Keratinocyte (primary cell): ENCODE results near the gene SLC25A25. TPM values are rescaled to one million over a fixed set of nuclear protein-coding genes. Genes with fewer than 3 reads are reported as not detected.

Source experiments
- DNase-seq: peaks from one replicate; pipeline ENCODE4 v3.0.0-alpha.2; 2011; ENCODE audit warnings: low read depth, missing footprints, low spot score
- FAIRE-seq: peaks from 2 replicates; lab custom pipeline; 2011; peaks lifted over from hg19 to GRCh38; lab: Jason Lieb, UNC
- H2AFZ ChIP-seq: 2 replicates; pipeline ENCODE4 v1.6.0; 2012; ENCODE audit warnings: low read length, control low read depth, inconsistent platforms; ENCODE audit not compliant: control insufficient read depth
- H3K27ac ChIP-seq: 2 replicates; pipeline ENCODE4 v1.5.1; 2011; ENCODE audit warnings: low read length; ENCODE audit not compliant: control insufficient read depth, insufficient read depth
- H3K27me3 ChIP-seq: 3 replicates; pipeline ENCODE4 v1.6.0; 2011; ENCODE audit warnings: low read length; ENCODE audit not compliant: control insufficient read depth, insufficient read depth; ENCODE audit errors: extremely low read depth
- H3K36me3 ChIP-seq, 2 experiments: 2 replicates in 1 of 2; 3 replicates in 1 of 2; pipeline ENCODE4 v1.5.1; 2011; ENCODE audit warnings: low read length in 2 of 2, mild to moderate bottlenecking in 1 of 2; ENCODE audit not compliant: control insufficient read depth in 2 of 2, insufficient read depth in 2 of 2; ENCODE audit errors: extremely low read depth in 1 of 2
- H3K4me1 ChIP-seq: 3 replicates; pipeline ENCODE4 v1.5.1; 2011; ENCODE audit warnings: low read length; ENCODE audit not compliant: control insufficient read depth, insufficient read depth; ENCODE audit errors: extremely low read depth
- H3K4me2 ChIP-seq: 3 replicates; pipeline ENCODE4 v1.6.0; 2011; ENCODE audit warnings: low read depth, low read length; ENCODE audit not compliant: control insufficient read depth, insufficient read depth; ENCODE audit errors: extremely low read depth
- H3K4me3 ChIP-seq, 3 experiments: fragments of 200-600 bp in 1 of 3; sonication (generic) in 1 of 3; 2 replicates in 2 of 3; 3 replicates in 1 of 3; pipeline ENCODE4 v1.5.1; 2011 to 2016; ENCODE audit warnings: low read length in 3 of 3, mild to moderate bottlenecking in 3 of 3, control low read depth in 2 of 3, inconsistent platforms in 1 of 3, low read depth in 1 of 3, mixed read lengths in 1 of 3, mixed run types in 1 of 3, moderate library complexity in 1 of 3; ENCODE audit not compliant: control insufficient read depth in 2 of 3, insufficient read depth in 2 of 3; ENCODE audit errors: extremely low read depth in 1 of 3
- H3K79me2 ChIP-seq: 2 replicates; pipeline ENCODE4 v1.6.0; 2012; ENCODE audit warnings: low read length; ENCODE audit not compliant: control insufficient read depth, insufficient read depth
- H3K9ac ChIP-seq: 3 replicates; pipeline ENCODE4 v1.6.0; 2011; ENCODE audit warnings: low read length; ENCODE audit not compliant: control insufficient read depth, insufficient read depth; ENCODE audit errors: extremely low read depth
- H3K9me1 ChIP-seq: 3 replicates; pipeline ENCODE4 v1.6.0; 2011; ENCODE audit warnings: low read length; ENCODE audit not compliant: control insufficient read depth, insufficient read depth; ENCODE audit errors: extremely low read depth
- H3K9me3 ChIP-seq: 2 replicates; pipeline ENCODE4 v1.5.1; 2012; ENCODE audit warnings: low read depth, low read length; ENCODE audit not compliant: control insufficient read depth
- H4K20me1 ChIP-seq: 3 replicates; pipeline ENCODE4 v1.6.0; 2011; ENCODE audit warnings: low read length; ENCODE audit not compliant: control insufficient read depth, insufficient read depth; ENCODE audit errors: extremely low read depth
- EZH2 ChIP-seq: IDR thresholded peaks from one replicate; pipeline ENCODE4 v1.6.1; 2012; ENCODE audit warnings: inconsistent platforms, mild to moderate bottlenecking, low read length, moderate library complexity
- dilution Hi-C: fragments of 300-500 bp; cut with MboI; formaldehyde crosslinking; loops from one replicate; pipeline ENCODE4 v1.7.0; 2020; ENCODE audit warnings: low sequenced_read_pairs; ENCODE audit not compliant: extremely low pct_ligation_motif_present
- polyA plus RNA-seq, 5 experiments: library from polyadenylated mRNA; depleted of rRNA in 3 of 5; stranded (reverse) in 3 of 5; stranded (forward) in 1 of 5; unstranded in 1 of 5; fragments of >200 nt; gene quantifications; 1 replicate in 1 of 5; 2 replicates in 3 of 5; 3 replicates in 1 of 5; pipeline versions ENCODE4 v1.2.1 to v1.2.3, GENCODE V29; 2011 to 2012; ENCODE audit warnings: missing spikeins in 2 of 5, low read depth in 1 of 5, low replicate concordance in 1 of 5
- TF ChIP-seq, protein P1 (sequence below), 3 experiments: IDR thresholded peaks in 1 of 3; conservative IDR thresholded peaks in 1 of 3; optimal IDR thresholded peaks in 1 of 3; 2 replicates in 2 of 3; 3 replicates in 1 of 3; pipeline versions ENCODE3 to v1.5.1; 2011; ENCODE audit warnings: low read length in 3 of 3, mild to moderate bottlenecking in 3 of 3, moderate library complexity in 2 of 3, control low read depth in 1 of 3, inconsistent platforms in 1 of 3; ENCODE audit not compliant: insufficient read depth in 2 of 3; ENCODE audit errors: extremely low read depth in 1 of 3

SLC25A25 gene
- polyA plus RNA-seq, 1 donor (not counting 4 experiments of a cell fraction or from before 2014, with no cell fraction given) = 6.5 TPM

DNA sequence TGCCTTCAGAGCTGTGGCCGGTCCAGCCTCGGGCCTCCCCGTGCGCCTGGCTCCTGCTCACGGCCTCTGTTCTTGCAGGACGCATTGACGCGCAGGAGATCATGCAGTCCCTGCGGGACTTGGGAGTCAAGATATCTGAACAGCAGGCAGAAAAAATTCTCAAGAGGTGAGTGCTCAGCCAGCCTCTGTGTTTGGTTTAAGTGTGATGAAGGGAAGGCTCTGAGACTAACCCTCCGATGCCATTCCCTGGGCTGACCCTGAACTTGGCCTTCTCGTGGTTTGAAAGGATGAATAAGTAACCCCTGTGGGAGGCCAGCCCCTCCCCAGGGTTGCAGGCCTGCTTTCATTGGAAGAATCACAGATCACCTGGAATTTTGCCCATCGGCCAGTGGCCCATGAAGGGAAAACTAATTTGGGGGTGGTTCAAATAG lies 33.2 kb downstream of the SLC25A25 start:
- no peak for FAIRE-seq
- no peaks in the 10 kb centered on the region for H3K27me3 ChIP-seq
- no peak overlapping the region for H3K27ac ChIP-seq
- no peak for DNase-seq
- no peak overlapping the region for H3K4me3 ChIP-seq
- no peaks in the 10 kb centered on the region for H3K9me3 ChIP-seq
- H3K36me3 ChIP-seq = peaks cover 32 to 42% of the 10 kb centered on the region in 2 experiments
- H3K4me1 ChIP-seq = peaks cover 21% of the 10 kb centered on the region
- H4K20me1 ChIP-seq = no peaks in the 10 kb centered on the region
- no peak overlapping the region for H3K9ac ChIP-seq
- H3K9me1 ChIP-seq = no peaks in the 10 kb centered on the region
- no peak overlapping the region for H3K4me2 ChIP-seq
- H3K79me2 ChIP-seq = peaks cover 28% of the 10 kb centered on the region
- TF ChIP-seq, protein P1, sequence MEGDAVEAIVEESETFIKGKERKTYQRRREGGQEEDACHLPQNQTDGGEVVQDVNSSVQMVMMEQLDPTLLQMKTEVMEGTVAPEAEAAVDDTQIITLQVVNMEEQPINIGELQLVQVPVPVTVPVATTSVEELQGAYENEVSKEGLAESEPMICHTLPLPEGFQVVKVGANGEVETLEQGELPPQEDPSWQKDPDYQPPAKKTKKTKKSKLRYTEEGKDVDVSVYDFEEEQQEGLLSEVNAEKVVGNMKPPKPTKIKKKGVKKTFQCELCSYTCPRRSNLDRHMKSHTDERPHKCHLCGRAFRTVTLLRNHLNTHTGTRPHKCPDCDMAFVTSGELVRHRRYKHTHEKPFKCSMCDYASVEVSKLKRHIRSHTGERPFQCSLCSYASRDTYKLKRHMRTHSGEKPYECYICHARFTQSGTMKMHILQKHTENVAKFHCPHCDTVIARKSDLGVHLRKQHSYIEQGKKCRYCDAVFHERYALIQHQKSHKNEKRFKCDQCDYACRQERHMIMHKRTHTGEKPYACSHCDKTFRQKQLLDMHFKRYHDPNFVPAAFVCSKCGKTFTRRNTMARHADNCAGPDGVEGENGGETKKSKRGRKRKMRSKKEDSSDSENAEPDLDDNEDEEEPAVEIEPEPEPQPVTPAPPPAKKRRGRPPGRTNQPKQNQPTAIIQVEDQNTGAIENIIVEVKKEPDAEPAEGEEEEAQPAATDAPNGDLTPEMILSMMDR (optimal IDR thresholded peaks at IDR 0.05 in 1 of 3, IDR thresholded peaks at IDR 0.05 in 1 of 3, conservative IDR thresholded peaks at IDR 0.05 in 1 of 3; ENCODE audit: extremely low read depth in 1 of 3, insufficient read depth in 2 of 3, low read length in 3 of 3) = no peak
- no peak for TF ChIP-seq EZH2
- no peak overlapping the region for H2AFZ ChIP-seq
- dilution Hi-C loops = no loop called here

DNA sequence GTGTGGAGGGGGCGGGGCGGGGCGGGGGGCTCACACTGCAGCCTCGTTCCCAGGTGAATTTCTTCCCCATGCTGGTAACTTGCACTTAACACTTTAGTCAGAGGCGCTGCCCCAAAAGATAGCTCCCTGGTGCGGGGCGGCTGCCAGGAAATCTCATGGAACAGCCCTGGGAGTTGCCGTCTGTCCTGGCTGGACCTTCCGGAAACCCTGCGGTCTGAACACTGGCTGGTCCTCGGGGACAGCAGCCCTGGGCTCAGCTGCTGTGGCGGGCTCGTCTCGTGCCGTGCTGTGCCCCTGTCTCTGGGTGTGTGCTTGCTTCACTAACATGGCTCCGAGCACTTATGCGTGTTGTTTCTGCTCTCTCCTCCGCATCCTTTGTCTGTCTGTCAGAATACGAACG lies 33.7 kb downstream of the SLC25A25 start:
- TF ChIP-seq, protein P1 (optimal IDR thresholded peaks at IDR 0.05 in 1 of 3, IDR thresholded peaks at IDR 0.05 in 1 of 3, conservative IDR thresholded peaks at IDR 0.05 in 1 of 3; ENCODE audit: extremely low read depth in 1 of 3, insufficient read depth in 2 of 3, low read length in 3 of 3) = no peak
- TF ChIP-seq EZH2 = no peak
- H3K79me2 ChIP-seq = peaks cover 26% of the 10 kb centered on the region
- H3K9me1 ChIP-seq = no peaks in the 10 kb centered on the region
- H3K9me3 ChIP-seq = no peaks in the 10 kb centered on the region
- peaks cover 21% of the 10 kb centered on the region for H3K4me1 ChIP-seq
- H3K4me3 ChIP-seq = no peak overlapping the region
- no peak overlapping the region for H3K9ac ChIP-seq
- H4K20me1 ChIP-seq = no peaks in the 10 kb centered on the region
- H3K27me3 ChIP-seq = no peaks in the 10 kb centered on the region
- DNase-seq (no peak), FAIRE-seq (no peak)
- H3K4me2 ChIP-seq = no peak overlapping the region
- H3K27ac ChIP-seq = no peak overlapping the region
- H3K36me3 ChIP-seq = peaks cover 34 to 46% of the 10 kb centered on the region in 2 experiments
- dilution Hi-C loops = no loop called here
- H2AFZ ChIP-seq = no peak overlapping the region
